ENCODE data around the gene MAPKAP1. TPM values are rescaled to one million over a fixed set of nuclear protein-coding genes. Genes with fewer than 3 reads are reported as not detected.
A peak's percentile ranks its signal among the peaks of the same experiment; 100 is the strongest.

Gene MAPKAP1
- total and polyA plus RNA-seq, 2 experiments from 2014 or later = 68.4 to 98.5 TPM

- TF ChIP-seq REST (IDR thresholded peaks at IDR 0.05; ENCODE audit: unreplicated experiment) (no peak), EZH2phosphoT487 (IDR thresholded peaks at IDR 0.05; ENCODE audit: unreplicated experiment) (no peak), POLR2AphosphoS5 (IDR thresholded peaks at IDR 0.05; ENCODE audit: low read depth) (no peak), STAT1 (IDR thresholded peaks at IDR 0.05; ENCODE audit: unreplicated experiment) (no peak), CTCF (conservative IDR thresholded peaks at IDR 0.05; ENCODE audit: low read depth in 2 of 2) (no peak), ZNF331 (CRISPR knock-in tag; IDR thresholded peaks at IDR 0.05; ENCODE audit: low read depth) (no peak), JUNB (IDR thresholded peaks at IDR 0.05; ENCODE audit: unreplicated experiment) (no peak)
These were observed 69.8 kb downstream of the MAPKAP1 start (continued) for GRCh38 chr9:125637241-125637640.

GRCh38 chr9:125635888-125636287 is 71.1 kb downstream of the MAPKAP1 start:
- H3K4me3 Mint-ChIP-seq = no peak overlapping the region
- Histone ChIP-seq H3K4me3 (no peak overlapping the region), H3K79me2 (replicated peaks; ENCODE audit: insufficient read depth) (peaks cover 95% of the 10 kb centered on the region), H3F3A (replicated peaks; ENCODE audit: low read depth) (no peaks in the 10 kb centered on the region), H3K4me1 (ENCODE audit: insufficient read depth) (peaks cover 55% of the 10 kb centered on the region), H3K4me2 (no peak overlapping the region), H3K27me3 (ENCODE audit: insufficient read depth) (no peaks in the 10 kb centered on the region), H3K36me3 (ENCODE audit: insufficient read depth) (no peaks in the 10 kb centered on the region), H3K9me2 (ENCODE audit: insufficient read depth) (no peaks in the 10 kb centered on the region; the same call in 1 of the 2 replicates), H2AFZ (no peak overlapping the region), H3K27ac (ENCODE audit: low read depth) (no peak overlapping the region), H4K20me1 (replicated peaks; ENCODE audit: insufficient read depth) (peaks cover 5% of the 10 kb centered on the region; the same call in 1 of the 2 replicates)
- no peaks in the 10 kb centered on the region for H3K9me3 Mint-ChIP-seq
- no peak overlapping the region for H3K27ac Mint-ChIP-seq
- peaks cover 5% of the 10 kb centered on the region; the same call in 2 of the 3 replicates for H3K36me3 Mint-ChIP-seq (ENCODE audit: low read depth)
- DNase-seq (ENCODE audit: low spot score) (no peak), ATAC-seq (peak; percentile 26; the same call in 2 of the 3 replicates)
- peaks cover 50% of the 10 kb centered on the region for H3K4me1 Mint-ChIP-seq
- peaks cover 4% of the 10 kb centered on the region for H3K27me3 Mint-ChIP-seq (ENCODE audit: insufficient read depth, low read depth, poor library complexity)
- TF ChIP-seq ZNF114 (CRISPR knock-in tag; IDR thresholded peaks at IDR 0.05) (no peak), CTCF (conservative IDR thresholded peaks at IDR 0.05; ENCODE audit: low read depth in 2 of 2) (no peak), ZNF462 (CRISPR knock-in tag; IDR thresholded peaks at IDR 0.05) (no peak)

Measured in GM23338 (cell line).